Transverse colon (tissue), 4 donors: Measurements from ENCODE around the gene MRPS6.

Source experiments
- CTCF ChIP-seq, 5 experiments: fragments of 200-600 bp in 3 of 5; fragments of 450-650 bp in 2 of 5; sonication (generic) in 3 of 5; IDR thresholded peaks; 1 replicate in 2 of 5; 2 replicates in 3 of 5; pipeline ENCODE4 v1.5.1; 2016 to 2017; ENCODE audit warnings: antibody characterized with exemption in 5 of 5, inconsistent platforms in 3 of 5, mild to moderate bottlenecking in 2 of 5, moderate library complexity in 1 of 5
- EP300 ChIP-seq: sonication (generic); formaldehyde crosslinking; IDR thresholded peaks from one replicate; pipeline ENCODE4 v1.6.1; 2017; ENCODE audit warnings: antibody characterized with exemption, low read depth
- POLR2A ChIP-seq: fragments of 450-650 bp; IDR thresholded peaks from one replicate; pipeline ENCODE4 v1.6.1; 2016; ENCODE audit warnings: antibody characterized with exemption, mild to moderate bottlenecking, moderate library complexity
- POLR2AphosphoS5 ChIP-seq, 3 donors: sonication (generic); formaldehyde crosslinking; IDR thresholded peaks; one replicate each; pipeline ENCODE4 v1.6.1; 2016; ENCODE audit warnings: antibody characterized with exemption in 3 of 3

DNA sequence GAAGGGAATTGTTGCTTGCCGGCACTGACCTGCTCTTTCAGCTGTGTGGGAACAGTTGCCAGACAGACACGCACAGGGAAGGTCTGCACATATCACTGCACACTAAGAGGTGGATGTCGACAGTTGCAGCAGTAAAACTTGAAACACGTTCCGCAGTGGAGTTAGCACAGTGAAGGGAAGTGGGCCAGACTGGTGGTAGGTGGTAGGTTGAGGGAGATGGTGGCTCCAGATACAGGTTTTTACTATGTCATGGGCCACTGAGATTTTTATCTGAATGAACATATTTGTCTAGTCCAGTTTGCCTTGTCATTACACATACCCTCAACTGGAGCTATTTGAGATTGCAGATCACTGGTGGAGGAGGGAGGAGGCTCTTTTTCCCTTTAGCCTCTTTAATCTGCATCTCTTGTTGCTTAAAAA is 13.5 kb downstream of the MRPS6 start:
- TF ChIP-seq CTCF (IDR thresholded peaks at IDR 0.05), result no peak
- TF ChIP-seq POLR2A, result no peak
- no peak for TF ChIP-seq POLR2AphosphoS5 (IDR thresholded peaks at IDR 0.05)
- TF ChIP-seq EP300, result no peak
